Thyroid gland (tissue), 4 donors: Measurements from ENCODE around the gene KLHL20.
"Not testable (repeated sequence)": the region's sequence is repeated elsewhere in the genome, so short reads cannot be mapped to it uniquely, and the experiment has no call there.

Source experiments
- CTCF ChIP-seq, 6 experiments: fragments of 200-600 bp in 3 of 6; fragments of 450-650 bp in 3 of 6; sonication (generic) in 3 of 6; IDR thresholded peaks; one replicate each; pipeline ENCODE4 v1.5.1; 2016 to 2019; ENCODE audit warnings: antibody characterized with exemption in 6 of 6, mild to moderate bottlenecking in 2 of 6, inconsistent platforms in 1 of 6, moderate library complexity in 1 of 6
- POLR2A ChIP-seq, 2 donors: fragments of 450-650 bp; IDR thresholded peaks; one replicate each; pipeline ENCODE4 v1.6.1; 2017; ENCODE audit warnings: antibody characterized with exemption in 2 of 2, mild to moderate bottlenecking in 2 of 2, moderate library complexity in 1 of 2

GRCh38 chr1:173736104-173736503 lies 21.3 kb downstream of the KLHL20 start:
- not testable (repeated sequence) for TF ChIP-seq POLR2A, CTCF (IDR thresholded peaks at IDR 0.05)
